Hematopoietic multipotent progenitor cell treated with erythropoietin and hydrocortisone succinate and interleukin-3 and kit ligand, for 15 days (in vitro differentiated cells): Measurements from ENCODE around the gene GUCY2D.
"Not testable (repeated sequence)": the region's sequence is repeated elsewhere in the genome, so short reads cannot be mapped to it uniquely, and the experiment has no call there.

Experiments
- DNase-seq: peaks from one replicate; pipeline ENCODE4 v3.0.0-alpha.2; 2015; ENCODE audit warnings: low spot score

Gene GUCY2D

DNA sequence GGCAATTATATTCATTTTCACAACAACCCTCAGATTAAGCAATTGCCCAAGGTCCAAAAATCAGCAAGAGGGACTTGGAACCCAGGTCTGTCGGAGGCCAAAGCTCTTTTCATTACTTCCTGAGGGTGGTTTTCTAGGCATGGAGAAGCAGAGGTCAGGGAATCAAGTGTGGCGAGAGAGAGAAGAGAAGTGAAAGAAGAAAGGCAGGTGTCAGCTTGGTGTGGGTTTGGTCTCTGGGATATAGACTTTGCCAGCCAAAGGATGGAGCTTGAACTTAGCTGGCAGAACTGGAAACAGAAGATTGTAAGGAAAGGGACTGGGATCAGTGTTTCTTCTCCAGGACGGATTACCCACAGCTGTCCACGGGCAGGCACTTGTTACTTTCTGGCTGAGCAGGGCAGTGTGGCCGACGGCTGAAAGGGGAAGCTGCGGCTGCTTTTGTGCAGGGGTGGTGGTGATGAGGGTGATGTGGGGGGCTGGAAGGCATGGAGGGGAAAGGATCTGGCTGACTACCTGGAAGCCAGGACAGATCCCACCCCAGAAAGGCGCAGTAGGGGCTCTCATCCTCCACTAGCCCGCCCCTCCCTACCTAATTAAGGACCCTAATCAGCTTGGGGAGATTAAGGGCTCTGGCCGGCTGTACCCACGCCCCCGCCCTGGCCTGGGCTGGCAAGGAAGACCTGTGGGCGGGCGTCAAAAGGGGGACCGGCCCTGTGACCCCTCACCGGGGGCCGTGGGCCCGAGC, at the start of gene GUCY2D:
Gene GUCY2D (plus strand): TSS at position 640 of the 745 bp plus-strand sequence. CDS start 433 bp downstream, outside the sequence.
- DNase-seq = no peak

DNA sequence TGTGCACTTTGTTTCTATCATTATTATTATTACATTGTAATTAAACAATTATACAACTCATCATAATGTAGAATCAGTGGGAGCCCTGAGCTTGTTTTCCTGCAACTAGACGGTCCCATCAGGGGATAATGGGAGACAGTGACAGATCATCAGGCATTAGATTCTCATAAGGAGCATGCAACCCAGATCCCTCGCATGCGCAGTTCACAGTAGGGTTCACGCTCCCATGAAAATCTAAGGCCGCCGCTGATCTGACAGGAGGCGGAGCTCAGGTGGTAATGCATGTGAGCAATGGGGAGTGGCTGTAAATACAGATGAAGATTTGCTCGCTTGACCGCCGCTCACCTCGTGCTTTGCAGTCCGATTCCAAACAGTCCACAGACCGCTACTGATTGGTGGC, 49.1 kb upstream of the GUCY2D start:
- not testable (repeated sequence) for DNase-seq

DNA sequence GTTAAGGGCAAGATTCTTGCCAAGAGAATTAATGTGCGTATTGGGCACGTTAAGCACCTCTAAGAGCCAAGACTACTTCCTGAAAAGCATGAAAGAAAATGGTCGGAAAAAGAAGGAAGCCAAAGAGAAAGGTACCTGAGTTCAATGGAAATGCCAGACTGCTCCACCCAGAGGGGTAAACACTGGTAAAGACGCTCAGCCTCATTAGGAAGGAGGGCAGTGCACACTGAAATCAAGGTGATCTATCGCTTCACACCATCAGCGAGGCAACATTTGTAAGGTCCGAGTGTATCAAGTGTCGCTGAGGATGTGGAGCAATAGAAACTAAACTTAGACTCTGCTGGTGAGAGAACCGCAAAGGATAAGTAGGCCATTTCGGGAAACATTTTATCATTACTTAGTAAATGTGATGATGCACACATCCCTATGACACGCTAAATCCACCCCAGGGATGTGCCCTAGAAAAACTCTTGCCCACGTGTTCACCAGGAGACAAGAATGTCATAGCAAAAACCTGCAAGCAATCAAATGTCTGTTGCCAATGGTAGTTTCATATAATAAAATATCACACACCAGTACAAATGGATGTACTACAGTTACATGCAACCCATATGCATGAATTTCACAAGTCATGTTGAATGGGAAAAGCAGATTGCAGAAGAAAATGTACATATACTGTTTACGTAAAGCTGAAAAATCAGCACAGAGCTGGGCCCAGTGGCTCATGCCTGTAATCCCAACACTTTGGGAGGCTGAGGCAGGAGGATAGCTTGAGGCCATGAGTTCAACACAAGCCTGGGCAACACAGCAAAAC, 46.8 kb upstream of the GUCY2D start:
- DNase-seq = no peak

DNA sequence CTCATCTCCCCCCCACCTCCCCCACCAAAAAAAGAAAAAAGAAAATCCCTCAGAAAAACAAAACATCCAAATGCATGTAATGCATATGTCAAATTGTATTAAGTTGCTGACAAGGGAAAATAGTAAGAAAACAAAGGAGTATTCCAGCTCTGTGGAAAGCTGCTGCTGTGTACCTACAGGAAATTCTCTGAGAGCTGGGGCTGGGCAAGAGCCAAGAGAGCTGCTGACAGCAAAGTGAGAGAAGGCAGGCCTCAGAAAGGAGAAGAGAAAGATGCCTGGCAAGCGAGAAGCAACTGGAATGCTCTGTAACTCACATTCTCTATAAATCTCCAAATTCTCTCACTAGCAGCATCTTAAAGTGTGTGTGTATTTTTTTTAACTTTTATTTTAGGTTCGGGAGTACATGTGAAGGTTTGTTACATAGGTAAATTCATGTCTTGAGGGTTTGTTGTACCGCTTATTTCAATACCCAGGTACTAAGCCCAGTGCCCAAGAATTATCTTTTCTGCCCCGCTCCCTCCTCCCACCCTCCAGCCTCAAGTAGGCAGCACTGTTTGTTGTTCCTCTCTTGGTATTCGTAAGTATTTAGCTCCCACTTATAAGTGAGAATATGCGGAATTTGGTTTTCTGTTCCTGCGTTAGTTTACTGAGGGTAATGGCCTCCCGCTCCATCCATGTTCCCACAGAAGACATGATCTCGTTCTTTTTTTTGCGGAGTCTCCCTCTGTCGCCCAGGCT, 46.0 kb upstream of the GUCY2D start:
- DNase-seq = no peak

DNA sequence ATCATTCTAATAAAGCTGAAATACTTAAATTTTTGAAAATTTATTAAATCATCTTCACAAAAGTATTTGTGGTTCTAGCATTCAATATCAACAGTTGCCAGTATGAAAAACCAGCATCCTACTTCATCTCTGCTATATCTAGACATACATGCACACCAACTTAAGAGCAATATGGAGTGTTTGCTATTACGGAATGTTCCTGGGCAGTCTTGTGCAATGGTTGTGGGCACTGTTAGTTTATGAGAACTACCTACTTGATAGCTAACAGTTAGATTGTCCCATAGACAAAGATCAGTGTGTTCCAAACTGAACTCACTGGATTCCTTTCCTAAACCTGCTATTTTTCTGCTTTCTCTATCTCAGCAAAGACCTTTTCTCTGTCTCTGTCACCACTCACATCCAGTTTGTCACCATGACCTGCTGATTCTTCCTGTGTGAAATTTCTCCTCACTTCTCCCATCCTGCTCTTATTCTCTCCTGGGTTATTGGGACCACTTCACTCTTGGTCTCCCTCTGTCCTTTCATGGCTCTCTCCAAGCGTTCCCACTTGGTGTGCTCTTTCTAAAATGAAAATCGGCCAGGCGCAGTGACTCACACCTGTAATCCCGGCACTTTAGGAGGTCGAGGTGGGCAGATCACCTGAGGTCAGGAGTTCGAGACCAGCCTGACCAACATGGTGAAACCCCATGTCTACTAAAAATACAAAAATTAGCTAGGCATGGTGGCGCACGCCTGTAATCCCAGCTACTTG, 42.7 kb upstream of the GUCY2D start:
- no peak for DNase-seq

DNA sequence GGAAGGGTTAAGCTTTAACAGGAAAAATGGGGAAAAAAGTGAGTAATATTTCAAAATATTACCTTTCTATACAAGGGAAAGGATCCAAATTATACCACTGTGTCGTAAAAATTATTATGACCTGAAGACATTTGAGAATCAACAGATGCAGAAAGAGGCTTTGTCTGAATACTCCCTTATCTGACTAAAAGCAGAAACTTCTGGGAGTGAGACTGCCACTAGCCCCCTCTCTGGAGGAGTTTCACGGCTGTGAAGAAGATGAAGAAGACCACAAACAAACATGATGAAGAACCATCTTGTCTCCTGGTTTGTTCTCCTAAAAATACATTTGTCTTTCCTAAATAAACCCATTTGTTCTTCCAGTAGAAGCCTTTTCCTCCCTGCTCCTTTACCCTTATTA, 41.0 kb upstream of the GUCY2D start:
- no peak for DNase-seq

DNA sequence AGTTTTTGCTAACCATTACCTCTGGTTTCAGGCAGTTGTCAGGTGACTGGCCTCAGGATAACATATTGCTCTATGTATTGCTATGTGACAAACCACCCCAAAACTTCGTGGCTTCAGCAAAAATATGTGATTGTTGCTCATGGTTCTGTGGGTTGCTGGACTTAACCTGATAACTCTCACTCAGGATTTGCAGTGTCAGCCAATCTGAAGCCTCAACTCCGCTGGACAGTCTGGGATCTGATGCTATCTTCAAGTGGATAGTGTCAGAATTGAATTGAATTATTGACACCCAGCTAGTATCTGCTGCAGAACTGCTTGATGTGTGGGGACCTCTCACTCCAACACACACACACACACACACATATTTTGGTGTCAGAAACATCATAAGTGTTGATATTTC, 34.7 kb upstream of the GUCY2D start:
- no peak for DNase-seq

DNA sequence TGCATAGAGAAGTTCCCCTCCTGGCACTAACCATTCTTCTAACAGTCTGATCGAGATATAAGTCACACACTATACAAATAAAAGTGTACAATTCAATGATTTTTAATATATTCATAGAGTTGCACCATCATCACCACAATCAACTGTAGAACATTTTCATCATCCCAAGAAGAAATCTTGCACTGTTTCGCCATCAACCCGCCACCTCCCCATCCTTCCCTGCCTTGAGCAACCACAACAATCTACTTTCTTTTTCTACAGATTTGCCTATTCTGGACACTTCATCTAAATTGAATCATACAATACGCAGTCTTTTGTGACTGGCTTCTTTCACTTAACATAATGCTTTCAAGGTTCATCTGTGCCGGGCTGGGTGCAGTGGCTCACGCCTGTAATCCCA, 33.0 kb upstream of the GUCY2D start:
- no peak for DNase-seq

DNA sequence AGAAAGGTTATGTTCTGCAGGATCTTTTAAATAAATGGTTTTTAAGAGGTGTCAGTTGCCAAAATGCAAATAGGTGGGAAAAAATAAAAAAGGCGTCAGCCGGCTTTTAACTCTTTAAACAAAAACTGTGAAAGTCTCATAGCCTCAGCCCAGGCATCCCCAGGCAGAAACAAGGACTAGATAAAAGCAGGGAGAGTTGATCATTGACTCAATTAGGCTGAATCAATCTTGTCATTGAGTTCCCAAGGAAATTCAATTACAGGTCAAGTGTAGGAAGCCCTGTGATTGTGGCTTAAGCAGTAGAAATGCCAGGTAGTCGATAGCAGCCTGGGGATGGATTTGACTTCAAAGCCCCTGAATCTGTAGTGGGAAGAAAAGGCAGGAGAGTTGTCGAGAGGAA, 30.8 kb upstream of the GUCY2D start:
- DNase-seq = no peak

DNA sequence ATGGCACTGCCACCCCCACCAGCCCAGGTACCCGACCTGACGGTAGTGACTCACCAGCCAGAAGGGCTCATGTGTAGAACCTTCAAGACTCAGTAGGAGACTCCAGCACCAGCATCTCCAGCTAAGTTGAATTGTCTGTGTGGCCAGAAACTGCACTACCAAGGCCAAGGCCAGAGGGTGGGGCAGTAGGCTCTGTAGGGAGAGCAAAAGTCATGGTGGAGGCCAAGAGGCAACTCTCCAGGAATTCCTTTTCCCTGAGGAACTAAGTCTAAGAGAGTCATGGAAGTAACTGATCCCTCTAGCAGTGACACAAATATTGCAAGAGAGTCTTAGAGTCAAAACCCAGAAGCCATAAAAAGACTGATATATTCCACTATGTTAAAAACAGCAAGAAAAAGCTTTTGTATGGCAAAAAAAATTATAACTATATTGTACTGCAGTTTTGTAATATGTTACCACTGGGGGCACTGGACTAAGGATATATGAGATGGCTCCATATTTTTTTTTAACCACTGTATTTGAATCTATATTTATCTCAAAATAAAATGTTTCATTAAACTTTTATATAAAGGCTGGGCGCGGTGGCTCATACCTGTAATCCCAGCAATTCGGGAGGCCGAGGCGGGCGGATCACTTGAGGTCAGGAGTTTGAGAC, 30.2 kb upstream of the GUCY2D start:
- no peak for DNase-seq

DNA sequence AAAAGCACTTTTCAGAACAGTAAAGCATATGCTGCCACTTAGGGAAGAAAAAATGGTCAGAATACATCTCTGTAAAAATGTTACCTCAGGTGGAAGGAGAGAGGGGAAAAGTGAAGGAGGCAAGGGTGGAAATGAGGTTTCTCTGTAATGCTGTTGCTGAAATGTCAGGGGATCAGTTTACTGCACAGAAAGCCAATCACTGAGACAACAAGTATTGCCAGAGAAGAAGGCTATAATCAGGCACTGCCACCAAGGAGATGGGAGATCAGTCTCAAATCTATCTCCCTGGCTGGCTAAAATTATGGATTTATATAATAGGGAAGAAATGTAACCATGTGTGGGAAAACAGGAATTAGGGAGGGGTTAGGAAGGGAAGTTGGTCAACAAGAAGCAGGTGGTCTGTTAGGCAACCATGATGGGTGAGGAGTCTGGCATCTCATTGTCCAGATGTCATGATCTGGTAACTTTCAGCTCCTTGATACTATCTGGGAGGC, 27.7 kb upstream of the GUCY2D start:
- DNase-seq = no peak

DNA sequence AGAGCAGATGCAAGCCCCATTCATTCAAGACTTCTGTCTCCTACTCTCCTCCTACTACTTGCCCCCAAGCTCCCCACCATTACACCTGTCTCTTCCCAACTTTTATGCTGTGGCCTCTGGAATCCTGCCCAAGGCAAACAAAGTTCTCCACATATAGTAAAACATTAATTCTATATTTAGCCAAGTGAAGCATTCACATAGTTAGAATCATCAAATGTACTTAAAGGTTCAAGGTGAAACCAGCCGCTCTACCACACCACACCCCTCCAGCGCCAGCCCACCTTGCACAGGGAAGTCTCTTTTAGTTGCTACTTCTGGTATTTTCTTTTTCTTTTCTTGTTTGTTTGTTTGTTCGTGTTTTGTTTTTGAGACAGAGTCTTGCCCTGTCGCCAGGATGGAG, 25.4 kb upstream of the GUCY2D start:
- DNase-seq = no peak

DNA sequence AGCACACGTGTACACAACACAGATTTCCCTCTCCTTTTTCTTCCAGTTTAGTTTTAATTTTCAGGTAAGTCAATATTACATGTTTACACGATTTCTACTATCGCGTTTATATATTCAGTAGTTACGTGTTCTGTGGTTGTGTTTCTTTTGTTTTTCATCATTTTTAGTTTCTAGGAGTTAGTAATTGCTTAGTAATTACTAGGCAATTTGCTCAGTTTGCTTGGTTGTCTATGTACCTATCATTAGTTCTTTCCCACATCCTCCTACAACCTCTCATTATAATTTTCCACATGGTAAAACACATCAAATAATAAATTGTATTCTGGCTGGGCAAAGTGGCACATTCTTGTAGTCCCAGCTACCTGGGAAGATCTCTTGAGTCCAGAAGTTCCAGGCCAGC, 24.6 kb upstream of the GUCY2D start:
- DNase-seq = no peak

DNA sequence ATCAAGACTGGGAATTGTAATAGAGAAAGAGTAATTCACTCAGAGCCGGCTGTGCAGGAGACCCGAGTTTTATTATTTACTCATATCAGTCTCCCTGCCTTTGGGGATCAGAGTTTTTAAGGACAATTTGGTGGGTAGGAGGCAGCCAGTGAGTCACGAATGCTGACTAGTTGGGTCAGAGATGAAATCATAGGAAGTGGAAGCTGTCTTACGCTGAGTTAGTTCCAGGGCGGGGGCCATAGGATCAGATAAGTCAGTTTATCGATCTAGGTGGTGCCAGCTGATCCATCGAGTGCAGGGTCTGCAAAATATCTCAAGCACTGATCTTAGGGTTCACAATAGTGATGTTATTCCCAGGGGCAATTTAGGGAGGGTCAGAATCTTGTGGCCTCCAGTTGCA, 20.2 kb upstream of the GUCY2D start:
- no peak for DNase-seq

DNA sequence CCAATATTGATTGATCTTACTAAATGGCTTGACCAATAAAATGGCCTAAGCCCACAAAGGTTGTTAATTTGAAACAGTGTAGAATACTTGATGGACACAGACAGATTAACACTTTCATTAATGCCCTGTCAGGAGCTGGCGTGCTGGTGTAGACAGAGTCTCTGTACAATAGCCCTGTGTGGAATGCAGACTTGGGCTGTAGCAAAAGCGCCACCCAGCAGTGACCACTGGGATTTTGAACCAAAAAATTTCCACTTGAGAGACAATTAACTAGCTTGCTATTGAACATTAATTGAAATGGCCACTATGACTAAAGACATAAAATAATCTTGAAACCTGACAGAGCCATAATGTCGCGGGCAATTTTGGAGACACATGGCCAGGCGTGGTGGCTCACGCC, 19.7 kb upstream of the GUCY2D start:
- DNase-seq = no peak

DNA sequence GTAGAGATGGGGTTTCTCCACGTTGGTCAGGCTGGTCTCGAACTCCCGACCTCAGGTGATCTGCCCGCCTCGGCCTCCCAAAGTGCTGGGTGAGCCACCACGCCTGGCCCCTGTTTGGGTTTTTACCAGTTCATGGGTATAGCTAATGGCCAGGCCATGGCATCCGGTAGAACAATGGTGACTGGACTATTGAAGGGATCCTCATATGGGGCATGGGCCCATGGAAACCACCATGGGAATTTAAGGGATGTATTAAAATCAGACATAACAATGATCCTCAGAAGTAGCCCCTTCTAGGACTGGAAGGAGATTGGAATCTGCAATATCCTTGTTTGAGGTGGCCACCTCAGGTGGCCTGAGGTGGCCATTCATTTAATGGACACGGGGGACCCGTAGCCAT, 17.5 kb upstream of the GUCY2D start:
- no peak for DNase-seq

DNA sequence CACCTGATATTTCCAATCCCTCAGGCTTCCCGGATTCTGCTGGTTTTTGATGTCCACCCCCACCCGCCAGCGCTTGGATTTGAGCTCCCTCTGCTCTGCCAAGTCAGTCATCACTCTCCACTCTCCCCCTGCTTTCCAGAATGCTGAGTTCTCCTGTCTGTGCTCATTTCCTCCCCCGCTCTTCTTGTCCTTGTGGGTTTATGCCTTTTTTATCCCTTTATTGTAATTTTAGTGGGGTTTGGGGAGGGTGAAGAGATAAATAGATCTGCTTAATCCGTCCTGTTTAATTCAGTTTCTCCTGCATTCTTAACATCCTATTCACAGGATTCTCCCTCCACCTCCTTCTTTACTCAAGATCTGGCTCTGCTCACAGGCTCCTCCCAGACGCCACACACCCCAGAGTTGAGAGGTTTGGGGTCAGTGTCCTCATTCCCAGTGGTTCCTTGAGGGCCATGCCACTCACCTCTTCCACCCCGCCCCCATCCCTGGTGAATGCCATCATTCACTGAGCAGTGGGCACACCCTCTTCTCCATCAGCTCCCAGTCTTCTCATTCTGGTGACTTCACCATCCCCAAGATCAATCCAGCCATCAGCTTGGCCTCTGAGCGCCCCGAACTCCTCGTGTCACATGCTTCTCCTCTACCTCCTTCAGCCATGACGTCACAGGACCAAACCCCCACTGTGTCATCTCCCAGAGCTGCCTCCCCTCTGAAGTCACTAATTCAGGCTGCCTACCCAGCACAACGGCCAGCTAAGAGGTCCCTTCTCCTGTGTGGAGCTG, 15.1 kb upstream of the GUCY2D start:
- no peak for DNase-seq

DNA sequence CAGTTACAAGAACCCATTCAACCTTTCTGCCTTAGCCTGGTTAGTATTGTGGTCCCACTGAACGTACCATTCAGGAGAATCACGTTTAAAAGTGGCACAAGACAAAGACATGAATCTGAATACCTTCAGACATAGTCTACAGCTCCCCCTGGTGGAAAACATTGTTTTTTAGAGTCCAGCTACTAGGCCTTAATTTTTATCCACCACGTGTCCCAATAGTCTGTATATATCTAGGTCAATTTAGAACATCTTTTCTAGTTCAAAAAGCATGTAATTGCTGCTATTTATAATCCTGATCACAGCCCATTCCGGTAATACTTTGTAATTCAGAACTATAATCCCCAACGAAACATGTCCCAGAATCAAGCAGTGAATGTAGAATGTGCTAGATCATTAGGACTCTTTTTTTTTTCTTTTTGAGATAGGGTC, 13.7 kb upstream of the GUCY2D start:
- peak; percentile 86 for DNase-seq

DNA sequence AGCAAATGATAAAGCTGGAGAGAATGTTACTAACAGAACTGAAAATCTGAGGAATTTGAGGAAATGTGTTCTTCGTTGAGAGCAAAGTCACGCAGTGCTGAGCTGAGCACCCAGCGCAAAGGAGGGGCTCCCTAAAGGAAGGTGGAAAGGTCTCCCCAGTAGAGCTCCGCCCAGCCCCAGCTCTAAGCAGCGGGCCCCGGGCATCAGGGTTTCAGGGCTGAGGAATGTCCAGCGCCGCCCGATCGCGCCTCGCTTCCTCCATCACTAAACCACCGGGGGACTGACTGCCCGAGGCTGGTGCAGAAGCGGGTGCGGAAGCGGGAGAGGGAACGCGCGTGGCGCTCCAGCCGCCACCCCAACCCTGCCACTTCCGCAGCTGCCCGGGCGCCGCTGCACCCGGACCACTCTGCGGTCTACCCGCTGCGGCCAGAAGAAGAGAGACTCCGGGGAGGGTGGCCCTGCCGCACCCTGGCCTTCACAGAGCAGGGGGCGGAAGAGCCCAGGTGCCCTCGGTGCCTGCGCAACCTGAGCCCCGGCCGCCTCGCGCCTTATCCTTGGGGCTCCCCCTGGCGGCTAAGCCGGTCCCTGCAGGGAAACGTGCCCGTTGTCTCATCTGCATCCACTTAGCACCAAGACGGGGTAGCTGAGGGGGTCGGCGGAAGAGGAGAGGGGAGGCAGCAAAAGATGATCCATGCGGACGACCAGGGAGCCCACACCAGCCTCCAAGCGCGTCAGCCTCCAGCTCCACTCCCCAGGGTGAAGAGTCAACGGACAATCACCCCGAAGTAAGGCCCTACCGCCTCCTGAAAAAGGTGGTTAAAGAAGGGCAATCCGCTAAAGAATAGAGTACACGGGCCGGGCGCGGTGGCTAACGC, 12.4 kb upstream of the GUCY2D start:
- DNase-seq = peak; percentile 83

DNA sequence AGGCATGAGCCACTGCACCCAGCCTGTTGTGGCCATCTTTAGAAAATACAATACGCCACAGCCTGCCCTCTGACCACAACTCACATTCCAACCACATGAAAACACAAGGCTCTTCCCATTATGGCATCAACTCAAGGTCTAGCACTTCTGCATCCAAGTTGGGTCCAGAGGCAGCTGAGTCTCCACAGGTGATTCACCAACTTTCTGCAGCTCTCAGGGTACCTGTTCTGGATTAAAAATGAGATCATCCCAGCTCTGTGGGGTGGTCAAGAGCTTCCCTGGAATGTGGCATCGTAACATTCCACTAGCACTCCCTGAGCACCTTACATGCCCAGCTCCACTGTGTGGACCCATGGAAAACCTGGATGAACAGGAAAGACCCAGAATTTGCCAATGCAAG, 9.9 kb upstream of the GUCY2D start:
- no peak for DNase-seq
